Small intestine (tissue), 7 donors: ENCODE measurements around the gene PMFBP1. TPM values are rescaled to one million over a fixed set of nuclear protein-coding genes. Genes with fewer than 3 reads are reported as not detected.

ENCODE experiments used
- DNase-seq, 2 donors: peaks; one replicate each; pipeline versions ENCODE4 v3.0.0 to v3.0.0-alpha.2; 2013
- FAIRE-seq: peaks from 2 replicates; lab custom pipeline; 2012; peaks lifted over from hg19 to GRCh38; lab: Jason Lieb, UNC
- H3K27ac ChIP-seq, 3 donors: one replicate each; pipeline ENCODE4 v1.5.1; 2013; ENCODE audit warnings: low read length in 2 of 3, mild to moderate bottlenecking in 2 of 3, control low read depth in 1 of 3, inconsistent platforms in 1 of 3, low read depth in 1 of 3, moderate library complexity in 1 of 3
- H3K27me3 ChIP-seq, 3 donors: one replicate each; pipeline ENCODE4 v1.6.1; 2013; ENCODE audit warnings: low read length in 3 of 3, inconsistent platforms in 1 of 3; ENCODE audit not compliant: control insufficient read depth in 3 of 3, insufficient read depth in 3 of 3
- H3K36me3 ChIP-seq, 3 donors: one replicate each; pipeline ENCODE4 v1.6.1; 2013; ENCODE audit warnings: low read length in 3 of 3, inconsistent platforms in 1 of 3, low read depth in 1 of 3, mild to moderate bottlenecking in 1 of 3, moderate library complexity in 1 of 3; ENCODE audit not compliant: control insufficient read depth in 3 of 3, insufficient read depth in 2 of 3
- H3K4me1 ChIP-seq, 3 donors: one replicate each; pipeline ENCODE4 v1.6.1; 2013; ENCODE audit warnings: low read length in 2 of 3, inconsistent platforms in 1 of 3, low read depth in 1 of 3, mild to moderate bottlenecking in 1 of 3, moderate library complexity in 1 of 3; ENCODE audit not compliant: control insufficient read depth in 3 of 3, insufficient read depth in 2 of 3
- H3K4me3 ChIP-seq, 3 donors: one replicate each; pipeline ENCODE4 v1.5.1; 2013; ENCODE audit warnings: low read length in 3 of 3, control low read depth in 1 of 3, inconsistent platforms in 1 of 3, low read depth in 1 of 3, mild to moderate bottlenecking in 1 of 3, moderate library complexity in 1 of 3
- H3K9me3 ChIP-seq, 2 donors: one replicate each; pipeline ENCODE4 v1.6.1; 2013; ENCODE audit warnings: low read depth in 1 of 2, low read length in 1 of 2; ENCODE audit not compliant: control insufficient read depth in 2 of 2, insufficient read depth in 1 of 2
- WGBS, 3 donors: extraction: QIAGEN DNeasy Blood & Tissue Kit; methylation state at CpG; one replicate each; pipeline ENCODE4 v1.1.7; 2013; 5-methylcytosine and 5-hydroxymethylcytosine counted together
- polyA plus RNA-seq, 4 donors: library from polyadenylated mRNA; stranded (reverse) in 3 of 4; unstranded in 1 of 4; fragments of 200-250 nt in 3 of 4; fragments of 120-200 nt in 1 of 4; gene quantifications; one replicate each; pipeline versions ENCODE4 v1.2.1 to v1.2.3, GENCODE V29; 2013
- donor health status: healthy with polysubstance abuse.
- donor health status: control.
- donor health status: control.
- donor health status: Bipolar disorder and iron deficiency.
- donor health status: healthy.

The PMFBP1 gene
- polyA plus RNA-seq, 4 donors: 1.1 to 5.2 (median 2.3) TPM

DNA sequence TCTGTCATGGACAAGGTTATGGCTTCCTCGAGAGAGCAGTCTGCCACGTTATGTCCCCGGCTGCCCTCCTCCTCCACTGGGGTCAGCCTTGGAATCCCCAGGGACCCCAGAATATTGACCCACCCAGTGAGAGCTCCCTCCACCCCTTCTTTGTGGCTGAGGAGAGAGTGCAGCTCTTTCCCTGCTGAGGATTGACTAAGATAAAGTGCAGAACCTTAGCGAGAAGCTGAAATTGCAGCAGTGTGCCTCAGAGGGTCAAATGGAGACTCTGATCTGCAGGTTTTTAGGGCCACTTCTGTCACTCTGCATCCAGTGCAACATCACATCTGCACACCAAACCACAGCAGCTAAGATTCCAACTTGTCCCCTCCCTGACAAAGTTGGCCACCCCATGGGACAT lies 25.6 kb upstream of the PMFBP1 start:
- Histone ChIP-seq H3K27ac (no peak overlapping the region), H3K4me1 (peaks cover 0 to 3% (median 0%) of the 10 kb centered on the region in 3 donors), H3K4me3 (no peak overlapping the region), H3K36me3 (no peaks in the 10 kb centered on the region), H3K27me3 (no peaks in the 10 kb centered on the region), H3K9me3 (no peaks in the 10 kb centered on the region)
- DNase-seq (no peak), FAIRE-seq (no peak)
- 74 to 84% (median 81%) methylated on average over 4 of the region's 4 CpGs for whole genome bisulfite sequencing, 3 donors

DNA sequence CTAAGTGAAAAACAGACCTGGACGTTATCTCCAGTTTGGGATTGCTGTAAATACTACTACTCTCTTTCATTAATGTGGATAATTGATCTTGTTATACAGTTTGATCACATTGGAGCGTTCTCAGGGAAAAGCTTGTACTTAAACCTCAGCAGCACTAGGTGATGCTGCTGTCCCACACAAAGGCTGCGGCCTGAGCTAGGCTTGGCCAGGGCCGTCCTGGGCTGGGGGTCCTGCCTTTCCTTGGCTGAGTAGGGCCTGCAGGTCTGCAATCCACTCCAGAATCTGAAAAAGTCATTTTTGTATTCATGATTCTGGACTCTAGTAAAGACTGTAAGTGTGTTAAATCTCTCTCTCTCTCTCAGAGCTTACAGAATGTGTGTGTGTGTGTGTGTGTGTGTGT lies 23.7 kb upstream of the PMFBP1 start:
- Histone ChIP-seq H3K4me1 (no peaks in the 10 kb centered on the region), H3K9me3 (no peaks in the 10 kb centered on the region), H3K4me3 (no peak overlapping the region), H3K36me3 (no peaks in the 10 kb centered on the region), H3K27ac (no peak overlapping the region), H3K27me3 (no peaks in the 10 kb centered on the region)
- WGBS, 3 donors: 82 to 90% (median 89%) methylated on average over 4 of the region's 4 CpGs
- FAIRE-seq: no peak
- no peak for DNase-seq

DNA sequence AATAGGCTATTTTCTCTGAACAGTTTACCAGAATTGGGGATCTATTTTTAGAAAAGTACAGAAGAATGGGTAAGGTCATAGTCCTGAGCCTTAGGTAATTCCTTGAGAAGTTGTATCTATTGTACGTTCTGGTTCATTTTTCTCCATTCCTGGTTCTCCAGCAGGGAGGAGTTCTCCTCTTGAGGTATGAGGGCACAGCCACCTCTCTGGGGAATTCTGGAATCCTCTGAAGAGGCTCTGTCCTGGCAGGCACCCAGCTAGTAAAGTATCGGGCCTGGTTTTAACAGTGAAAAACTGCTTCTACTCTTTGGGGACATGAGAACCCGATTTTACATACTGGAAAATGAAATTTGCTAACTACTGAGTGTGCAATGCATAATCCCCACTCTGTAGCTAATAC lies 19.6 kb upstream of the PMFBP1 start:
- H3K36me3 ChIP-seq: no peaks in the 10 kb centered on the region
- H3K9me3 ChIP-seq: peaks cover 1 to 3% of the 10 kb centered on the region in 2 donors
- H3K27me3 ChIP-seq: no peaks in the 10 kb centered on the region
- H3K4me1 ChIP-seq: no peaks in the 10 kb centered on the region
- H3K27ac ChIP-seq: no peak overlapping the region
- no peak for DNase-seq
- H3K4me3 ChIP-seq: no peak overlapping the region
- no peak for FAIRE-seq
- WGBS, 3 donors: 83 to 92% (median 84%) methylated on average over 3 of the region's 3 CpGs

DNA sequence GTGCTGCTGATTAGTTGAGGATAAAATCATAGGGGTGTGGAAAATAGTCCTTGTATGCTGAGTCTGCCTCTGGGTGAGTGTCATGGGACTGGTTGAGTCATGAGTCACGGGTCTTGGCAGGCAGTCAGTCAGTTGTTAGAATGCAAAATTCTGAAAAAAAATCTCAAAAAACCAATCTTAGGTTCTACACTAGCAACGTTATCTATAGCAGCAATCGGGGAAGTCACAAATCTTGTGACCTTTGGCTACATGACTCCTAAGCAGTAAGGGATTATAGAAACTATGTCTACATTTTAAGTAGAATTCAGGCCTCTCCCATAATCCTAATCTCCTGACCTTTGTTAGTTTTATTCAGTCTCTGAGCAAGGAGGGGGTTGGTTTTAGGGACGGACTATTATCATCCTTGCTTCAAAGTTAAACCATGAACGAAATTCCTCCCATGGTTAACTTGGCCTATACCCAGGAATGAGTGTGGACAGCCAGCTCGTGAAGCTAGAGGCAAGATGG lies 18.0 kb upstream of the PMFBP1 start:
- Histone ChIP-seq H3K4me1 (no peaks in the 10 kb centered on the region), H3K27me3 (no peaks in the 10 kb centered on the region), H3K36me3 (no peaks in the 10 kb centered on the region), H3K27ac (no peak overlapping the region), H3K4me3 (no peak overlapping the region), H3K9me3 (peaks cover 1 to 3% of the 10 kb centered on the region in 2 donors)
- WGBS, 3 donors: 67 to 82% (median 76%) methylated on average over 6 of the region's 6 CpGs
- DNase-seq: no peak
- no peak for FAIRE-seq

DNA sequence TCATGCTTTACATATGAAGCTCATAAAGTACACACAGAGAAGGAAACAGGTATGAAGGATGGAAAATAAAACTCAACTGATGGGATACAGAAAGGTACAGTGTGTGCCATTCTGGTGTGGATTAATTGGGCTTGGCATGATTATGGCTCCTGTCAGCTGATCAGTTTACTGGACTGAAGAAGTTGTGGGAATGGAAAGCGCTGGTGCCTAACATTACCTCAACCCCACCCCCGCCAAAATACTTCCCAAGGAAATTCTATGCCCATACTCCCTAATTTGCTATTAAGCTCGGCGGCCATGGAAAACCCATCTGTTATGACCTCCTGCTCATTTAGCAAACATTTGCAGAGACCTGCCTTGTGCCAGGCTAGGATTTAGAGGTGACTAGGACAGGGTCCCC lies 16.6 kb upstream of the PMFBP1 start:
- H3K36me3 ChIP-seq: no peaks in the 10 kb centered on the region
- no peak overlapping the region for H3K27ac ChIP-seq
- H3K4me3 ChIP-seq: no peak overlapping the region
- H3K27me3 ChIP-seq: no peaks in the 10 kb centered on the region
- DNase-seq (no peak), FAIRE-seq (no peak)
- H3K4me1 ChIP-seq: no peaks in the 10 kb centered on the region
- peaks cover 1 to 3% of the 10 kb centered on the region in 2 donors for H3K9me3 ChIP-seq
- 96 to 99% (median 97%) methylated on average over 4 of the region's 4 CpGs for WGBS, 3 donors

DNA sequence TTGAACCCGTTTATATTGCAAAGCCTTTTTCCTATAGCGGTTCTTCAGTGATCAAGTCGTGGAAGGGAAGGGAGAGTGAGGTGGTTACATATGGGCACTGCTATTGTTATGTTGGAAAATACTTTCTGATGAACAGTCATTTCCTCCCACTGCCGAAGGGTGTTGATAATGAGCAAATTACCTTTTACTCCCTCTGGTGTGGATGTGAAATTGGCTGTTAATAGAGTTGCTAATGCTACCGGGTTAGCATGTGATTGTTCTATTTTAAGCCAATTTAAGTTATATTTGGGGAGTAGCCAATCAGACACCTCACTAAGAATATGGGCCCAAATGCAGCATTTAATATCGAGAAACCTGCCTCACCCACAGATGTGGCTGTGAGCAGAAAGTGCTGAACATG lies 15.6 kb upstream of the PMFBP1 start:
- DNase-seq: no peak
- 67 to 73% (median 70%) methylated on average over 6 of the region's 6 CpGs for WGBS, 3 donors
- no peak for FAIRE-seq
- Histone ChIP-seq H3K4me3 (no peak overlapping the region), H3K9me3 (peaks cover 1 to 3% of the 10 kb centered on the region in 2 donors), H3K36me3 (no peaks in the 10 kb centered on the region), H3K4me1 (no peaks in the 10 kb centered on the region), H3K27ac (no peak overlapping the region), H3K27me3 (no peaks in the 10 kb centered on the region)

DNA sequence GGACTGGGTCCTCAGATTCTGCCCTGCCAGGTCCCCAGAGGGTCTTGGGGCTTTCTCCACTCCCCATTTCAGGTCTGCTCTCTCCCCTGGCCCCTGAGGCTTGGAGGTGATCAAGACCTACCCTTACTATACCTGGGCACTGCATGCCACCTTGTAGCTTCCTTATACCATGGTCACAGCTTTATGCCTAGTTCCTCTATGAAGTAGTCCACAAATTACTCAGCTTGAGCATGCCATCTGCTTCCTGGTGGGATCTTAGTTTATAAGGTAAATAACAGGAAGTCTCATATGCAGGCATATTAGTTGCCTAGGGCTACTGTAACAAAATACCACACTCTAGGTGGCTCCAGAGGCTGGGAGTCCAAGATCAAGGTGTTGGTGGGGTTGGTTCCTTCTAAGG lies 11.0 kb upstream of the PMFBP1 start:
- no peaks in the 10 kb centered on the region for H3K9me3 ChIP-seq
- H3K4me1 ChIP-seq: no peaks in the 10 kb centered on the region
- no peaks in the 10 kb centered on the region for H3K36me3 ChIP-seq
- H3K27ac ChIP-seq: no peak overlapping the region
- H3K4me3 ChIP-seq: no peak overlapping the region
- DNase-seq (no peak), FAIRE-seq (no peak)
- no peaks in the 10 kb centered on the region for H3K27me3 ChIP-seq

DNA sequence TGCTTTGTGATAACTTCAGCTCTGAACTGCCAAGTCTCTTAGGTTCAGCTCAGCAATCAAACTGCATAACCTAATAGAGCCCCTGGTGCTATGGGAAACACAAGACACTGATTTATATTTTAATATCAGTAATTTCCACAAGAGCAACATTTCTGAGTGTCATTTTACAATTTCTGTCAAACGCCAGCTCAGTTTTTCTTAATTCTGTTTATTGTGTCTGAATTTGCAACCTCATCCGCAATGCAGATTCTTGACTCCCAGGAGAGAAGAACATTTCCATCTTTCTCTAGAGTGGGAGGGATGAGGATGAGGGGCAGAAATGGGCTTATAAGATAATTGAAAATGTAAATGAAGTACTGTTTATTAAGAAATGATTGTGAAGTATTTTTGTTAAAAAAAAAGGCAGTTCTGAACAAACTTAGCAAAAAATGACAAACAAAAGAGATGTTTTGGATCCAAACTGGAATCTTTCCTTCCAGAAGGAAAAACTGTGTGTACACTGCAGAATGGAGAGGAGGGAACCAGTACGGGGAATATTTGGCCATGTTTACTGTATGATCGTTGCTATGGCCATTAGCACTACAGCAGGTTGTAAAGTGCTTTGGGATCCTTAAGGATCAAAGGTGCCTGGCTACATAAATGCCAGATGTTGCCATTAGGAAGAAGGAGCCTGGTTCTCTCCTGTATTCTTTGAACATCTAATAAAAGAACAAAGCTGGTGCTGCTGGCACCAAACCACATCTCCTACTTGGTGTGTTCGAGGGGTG lies 7.4 kb upstream of the PMFBP1 start:
- WGBS, 3 donors: 38 to 42% (median 41%) methylated on average over 5 of the region's 5 CpGs
- FAIRE-seq: no peak
- no peak overlapping the region for H3K27ac ChIP-seq

DNA sequence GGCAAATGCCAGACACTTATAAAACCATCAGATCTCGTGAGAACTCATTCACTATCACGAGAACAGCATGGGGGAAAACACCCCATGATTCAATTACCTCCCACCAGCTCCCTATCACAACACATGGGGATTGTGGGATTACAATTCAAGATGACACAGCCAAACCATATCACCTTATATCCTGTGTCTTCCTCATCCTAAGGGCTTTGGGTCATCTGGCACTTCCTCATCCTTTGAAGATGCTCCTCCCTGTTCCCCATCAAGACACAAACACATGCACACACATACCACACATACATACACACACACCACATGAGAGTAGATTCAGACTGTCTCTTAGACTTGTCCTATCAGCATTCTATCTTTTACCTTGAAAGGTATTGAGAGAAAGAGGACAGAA lies 2.8 kb upstream of the PMFBP1 start:
- no peak for DNase-seq
- no peak overlapping the region for H3K27ac ChIP-seq
- H3K27me3 ChIP-seq: no peaks in the 10 kb centered on the region
- WGBS, 3 donors: 83 to 96% (median 89%) methylated on average over 2 of the region's 2 CpGs
- H3K36me3 ChIP-seq: no peaks in the 10 kb centered on the region
- no peak overlapping the region for H3K4me3 ChIP-seq
- H3K4me1 ChIP-seq: peaks cover 0 to 3% (median 0%) of the 10 kb centered on the region in 3 donors
- no peak for FAIRE-seq
- H3K9me3 ChIP-seq: no peaks in the 10 kb centered on the region

More for the DNA sequence above, 7.4 kb upstream of the PMFBP1 start:
- H3K36me3 ChIP-seq: no peaks in the 10 kb centered on the region
- no peaks in the 10 kb centered on the region for H3K27me3 ChIP-seq
- no peaks in the 10 kb centered on the region for H3K4me1 ChIP-seq
- peak; percentile 63 to 66 for DNase-seq
- no peak overlapping the region for H3K4me3 ChIP-seq
- no peaks in the 10 kb centered on the region for H3K9me3 ChIP-seq
